HuH-7 (cell line): ENCODE data around the gene LRP6.
"Not testable (repeated sequence)": the region's sequence is repeated elsewhere in the genome, so short reads cannot be mapped to it uniquely, and the experiment has no call there.

Source experiments
- DNase-seq: peaks from one replicate; pipeline ENCODE4 v3.0.0; 2011; ENCODE audit warnings: low spot score

Gene LRP6

DNA sequence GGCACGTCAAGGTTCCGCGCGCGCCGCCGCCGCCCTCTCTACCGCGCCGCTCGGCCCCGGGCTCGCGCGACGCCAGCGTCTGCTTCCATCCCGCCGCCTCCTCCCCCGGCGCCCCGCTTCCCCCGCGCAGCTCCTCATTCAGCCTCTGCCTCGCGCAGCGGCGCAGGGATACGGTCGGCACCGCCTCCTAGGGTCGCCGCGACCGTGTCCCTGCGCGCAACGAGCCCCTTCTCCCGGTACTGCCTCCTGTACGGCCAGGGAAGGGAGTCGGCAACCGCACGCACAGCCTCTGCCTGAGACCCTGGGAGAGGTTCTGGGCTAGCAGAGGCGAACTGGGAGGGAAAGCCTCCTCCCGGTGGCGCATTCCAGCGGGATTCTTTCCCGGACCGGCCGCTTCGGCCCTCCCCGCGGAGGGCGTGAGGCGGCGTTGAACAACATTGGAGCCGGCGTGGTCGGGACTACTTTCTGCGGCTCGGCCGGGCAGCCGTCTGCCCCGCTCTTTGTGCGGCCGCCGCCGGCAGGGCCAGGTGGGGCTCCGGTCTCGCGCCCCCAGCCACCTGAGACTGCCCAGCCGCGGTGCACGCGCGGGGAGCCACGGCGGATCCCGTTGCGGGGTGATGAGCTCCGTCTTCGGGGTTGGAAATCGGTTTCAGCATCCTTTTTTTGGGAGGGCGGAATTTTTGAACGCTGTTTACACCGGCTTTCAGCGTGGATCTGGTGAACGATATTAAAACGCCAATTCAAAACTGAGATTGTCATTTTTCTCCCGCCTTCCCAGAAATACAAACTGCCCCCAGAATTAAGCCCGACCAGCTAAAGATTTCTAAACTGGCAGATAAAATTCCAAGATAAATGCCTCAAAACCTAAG, at the start of gene LRP6:
Gene LRP6 (minus strand): TSS at position 172 of the 869 bp plus-strand sequence. CDS start 309 bp downstream, outside the sequence.
- peak; percentile 87 for DNase-seq

- no peak for DNase-seq
These were observed 49.0 kb upstream of the LRP6 start for GRCh38 chr12:12315838-12316237.

DNA sequence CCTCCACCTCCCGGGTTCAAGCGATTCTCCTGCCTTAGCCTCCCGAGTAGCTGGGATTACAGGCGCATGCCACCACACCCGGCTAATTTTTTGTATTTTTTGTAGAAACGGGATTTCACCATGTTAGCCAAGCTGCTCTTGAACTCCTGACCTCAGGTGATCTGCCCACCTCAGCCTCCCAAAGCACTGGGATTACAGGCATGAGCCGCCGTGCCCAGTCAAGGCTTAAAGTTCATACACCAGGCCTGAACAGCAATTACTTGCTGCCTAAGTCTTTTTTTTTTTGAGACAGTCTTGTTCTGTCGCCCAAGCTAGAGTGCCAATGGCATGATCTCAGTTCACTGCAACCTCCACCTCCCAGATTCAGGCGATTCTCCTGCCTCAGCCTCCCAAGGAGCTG, 43.9 kb upstream of the LRP6 start:
- DNase-seq, result not testable (repeated sequence)

GRCh38 chr12:12305568-12306300, 38.9 kb upstream of the LRP6 start:
- no peak for DNase-seq

DNA sequence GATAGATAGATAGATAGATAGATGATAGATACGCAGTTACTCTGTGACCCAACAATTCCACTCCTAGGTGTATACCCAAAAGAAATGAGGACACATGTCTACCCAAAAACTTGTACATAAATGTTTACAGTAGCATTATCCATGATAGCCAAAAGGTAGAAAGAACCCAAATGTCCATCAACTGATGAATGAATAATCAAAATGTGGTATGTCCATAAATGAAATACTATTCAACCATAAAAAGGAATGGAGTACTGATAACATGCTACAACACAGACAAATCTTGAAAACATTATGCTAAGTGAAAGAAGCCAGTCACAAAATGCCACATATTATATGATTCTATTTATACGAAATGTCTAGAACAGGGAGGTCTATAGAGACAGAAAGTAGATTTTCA, 36.1 kb upstream of the LRP6 start:
- DNase-seq, result no peak

DNA sequence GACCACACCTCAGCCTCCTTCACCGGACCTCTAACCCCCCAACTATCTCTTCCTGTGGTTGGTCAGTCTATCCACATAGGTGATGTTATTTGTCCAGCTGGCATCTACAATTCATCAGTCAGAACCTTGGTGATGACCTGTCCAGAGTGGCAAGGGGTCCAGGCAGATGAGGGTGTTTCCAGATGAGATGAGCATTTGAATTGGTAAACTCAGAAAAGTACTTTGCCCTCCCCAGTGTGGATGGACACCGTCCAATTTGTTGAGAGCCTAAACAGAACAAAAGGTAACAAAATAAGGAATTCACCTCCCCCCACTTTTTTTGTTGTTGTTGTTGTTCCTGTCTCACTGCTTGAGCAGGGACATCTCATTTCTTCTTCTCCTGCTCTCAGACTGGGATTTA, 34.3 kb upstream of the LRP6 start:
- DNase-seq, result no peak

DNA sequence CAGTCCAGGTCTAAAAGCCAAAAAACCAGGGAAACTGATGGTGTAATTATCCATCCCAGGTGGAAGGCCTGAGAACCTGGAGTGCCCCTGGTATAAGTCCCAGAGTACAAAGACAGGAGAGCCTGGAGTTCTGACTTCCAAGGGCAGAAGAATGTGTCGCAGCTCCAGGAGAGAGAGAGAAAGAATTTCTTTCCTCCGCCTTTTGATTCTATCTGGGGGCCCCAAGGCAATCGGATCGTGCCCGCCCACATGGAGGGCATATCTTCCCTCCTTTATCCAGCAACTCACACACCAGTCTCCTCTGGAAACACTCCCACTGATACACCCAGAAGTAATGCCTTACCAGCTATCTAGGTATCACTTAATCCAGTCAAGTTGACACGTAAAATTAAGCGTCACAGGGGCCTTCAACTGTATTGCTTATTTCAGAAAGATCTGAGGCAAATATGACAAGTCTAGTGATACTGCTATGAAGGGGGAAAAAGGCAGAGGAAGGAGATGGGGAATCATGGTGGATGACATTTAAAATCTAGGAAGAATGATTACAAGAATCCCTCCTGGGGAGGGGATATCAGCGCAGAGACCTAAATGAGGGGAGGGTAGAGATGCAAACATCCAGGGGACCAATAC, 30.5 kb upstream of the LRP6 start:
- DNase-seq, result no peak

GRCh38 chr12:12294215-12295005, 27.6 kb upstream of the LRP6 start:
- DNase-seq, result no peak

- DNase-seq, result no peak
These were observed 23.4 kb upstream of the LRP6 start for GRCh38 chr12:12290206-12290605.

GRCh38 chr12:12286441-12286840, 19.6 kb upstream of the LRP6 start:
- no peak for DNase-seq

- no peak for DNase-seq
These were observed 16.0 kb upstream of the LRP6 start for GRCh38 chr12:12282761-12283425.

GRCh38 chr12:12282202-12282601, 15.4 kb upstream of the LRP6 start:
- DNase-seq, result no peak

DNA sequence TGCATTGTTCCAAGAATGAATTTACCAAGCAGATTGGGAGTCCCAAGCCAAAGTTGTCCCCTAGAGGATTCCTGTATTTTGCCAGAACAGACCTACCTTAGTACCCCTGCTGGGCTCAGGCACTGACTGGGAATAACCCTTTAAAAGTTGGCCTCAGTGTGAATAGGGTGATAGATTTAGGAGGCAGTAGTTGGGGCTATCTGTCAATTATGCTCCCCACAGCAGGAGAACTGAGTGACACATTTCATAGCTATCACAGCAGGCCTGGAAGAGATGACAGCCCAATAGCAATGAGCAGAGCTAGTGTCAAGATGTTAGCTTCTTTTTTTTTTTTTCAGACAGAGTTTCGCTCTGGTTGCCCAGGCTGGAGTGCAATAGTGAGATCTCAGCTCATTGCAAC, 14.3 kb upstream of the LRP6 start:
- DNase-seq, result no peak

DNA sequence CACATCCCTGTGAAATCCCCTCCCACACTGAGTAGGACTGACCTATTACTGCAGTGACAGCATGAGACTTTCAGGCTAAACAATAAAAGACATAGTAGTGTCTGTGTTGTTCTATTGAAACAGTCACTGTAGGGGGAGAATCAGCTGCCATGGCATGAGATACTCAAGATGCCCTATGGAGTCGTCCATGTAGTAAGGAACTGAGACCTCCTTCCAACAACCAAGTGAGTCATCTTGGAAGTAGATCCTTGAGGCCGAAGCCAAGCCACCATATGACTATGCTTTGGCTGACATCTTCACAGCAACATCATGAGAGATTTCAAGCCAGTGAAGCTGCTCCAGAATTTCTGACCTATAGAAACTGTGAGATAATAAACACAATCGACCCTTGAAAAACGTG, 12.1 kb upstream of the LRP6 start:
- DNase-seq, result no peak

DNA sequence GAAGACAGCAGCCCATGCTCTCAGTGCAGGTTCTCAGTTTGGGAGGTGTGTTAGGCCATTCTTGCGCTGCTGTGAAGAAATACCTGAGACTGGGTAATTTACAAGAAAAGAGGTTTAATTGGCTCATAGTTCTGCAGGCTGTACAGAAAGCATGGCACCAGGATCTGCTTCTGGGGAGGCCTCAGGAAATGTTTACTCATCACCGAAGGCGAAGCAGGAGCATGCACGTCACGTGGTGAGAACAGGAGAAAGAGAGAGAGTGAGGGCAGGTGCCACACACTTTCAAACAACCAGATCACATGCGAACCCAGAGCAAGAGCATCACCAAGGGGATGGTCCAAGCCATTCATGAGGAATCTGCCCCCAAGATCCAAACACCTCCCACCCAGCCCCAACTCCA, 9.0 kb upstream of the LRP6 start:
- no peak for DNase-seq

DNA sequence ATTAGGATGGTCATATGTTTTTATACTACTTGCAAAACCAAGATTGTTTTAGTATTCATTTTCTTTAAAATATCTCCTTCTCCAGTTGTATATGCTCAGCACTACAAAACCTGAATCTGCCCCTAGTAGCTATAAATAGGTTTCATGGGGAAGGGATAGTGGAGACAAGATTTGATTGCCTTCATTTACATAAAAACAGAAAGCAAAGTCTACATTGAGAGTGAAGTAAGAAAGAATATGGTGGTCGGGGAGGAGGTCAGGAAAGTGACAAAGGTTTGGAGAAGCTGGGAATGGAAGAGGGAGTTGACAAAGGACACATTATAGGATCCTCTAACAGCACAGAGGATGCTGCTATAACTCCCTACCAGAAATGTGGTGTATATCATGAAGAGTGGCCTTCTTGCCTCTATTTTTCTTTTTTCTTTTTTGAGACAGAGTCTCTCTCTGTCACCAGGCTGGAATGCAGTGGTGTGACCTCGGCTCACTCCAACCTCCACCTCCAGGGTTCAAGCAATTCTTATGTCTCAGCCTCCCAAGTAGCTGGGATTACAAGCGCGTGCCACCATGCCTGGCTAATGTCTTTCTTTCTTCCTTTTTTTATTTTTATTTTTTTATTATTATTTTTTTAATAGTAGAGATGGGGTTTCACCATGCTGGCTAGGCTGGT, 6.6 kb upstream of the LRP6 start:
- DNase-seq, result no peak

- DNase-seq, result no peak
These were observed 6.0 kb upstream of the LRP6 start for GRCh38 chr12:12272869-12273268.

DNA sequence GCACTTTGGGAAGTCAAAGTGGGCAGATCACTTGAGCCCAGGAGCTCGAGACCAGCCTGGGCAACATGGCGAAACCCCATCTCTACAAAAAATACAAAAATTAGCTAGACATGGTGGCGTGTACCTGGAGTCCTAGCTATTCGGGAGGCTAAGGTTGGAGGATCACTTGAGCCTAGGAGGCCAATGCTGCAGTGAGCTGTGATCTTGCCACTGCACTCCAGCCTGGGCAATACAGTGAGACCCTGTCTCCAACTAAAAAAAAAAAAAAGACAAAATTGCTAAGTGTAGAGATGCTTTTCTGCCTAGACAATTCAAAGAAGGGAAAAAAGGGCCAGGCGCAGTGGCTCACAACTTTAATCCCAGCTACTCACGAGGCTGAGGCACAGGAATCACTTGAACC, 3.4 kb upstream of the LRP6 start:
- DNase-seq, result no peak

DNA sequence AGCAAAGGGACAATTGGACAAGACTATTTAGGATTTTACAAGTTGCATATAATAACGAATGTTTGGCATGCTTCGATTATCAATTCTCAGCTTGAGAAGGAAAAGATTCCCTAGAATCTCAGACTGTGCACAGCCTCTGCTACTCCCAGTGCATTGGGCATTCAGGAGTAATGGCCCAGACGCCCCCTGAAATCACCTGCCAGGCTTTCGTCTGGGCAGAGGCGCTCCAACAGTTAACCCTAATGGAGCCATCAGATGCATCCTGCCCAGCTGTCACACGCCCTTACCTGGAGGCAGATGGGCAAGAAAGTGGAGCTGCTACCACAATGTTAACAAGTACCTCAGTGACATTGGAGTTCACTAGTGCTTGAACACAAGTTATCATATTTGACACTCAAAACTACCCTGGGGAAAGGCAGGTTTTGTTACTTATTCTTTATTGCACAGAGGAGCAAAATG, 927 bp upstream of the LRP6 start:
- DNase-seq, result peak; percentile 36

DNA sequence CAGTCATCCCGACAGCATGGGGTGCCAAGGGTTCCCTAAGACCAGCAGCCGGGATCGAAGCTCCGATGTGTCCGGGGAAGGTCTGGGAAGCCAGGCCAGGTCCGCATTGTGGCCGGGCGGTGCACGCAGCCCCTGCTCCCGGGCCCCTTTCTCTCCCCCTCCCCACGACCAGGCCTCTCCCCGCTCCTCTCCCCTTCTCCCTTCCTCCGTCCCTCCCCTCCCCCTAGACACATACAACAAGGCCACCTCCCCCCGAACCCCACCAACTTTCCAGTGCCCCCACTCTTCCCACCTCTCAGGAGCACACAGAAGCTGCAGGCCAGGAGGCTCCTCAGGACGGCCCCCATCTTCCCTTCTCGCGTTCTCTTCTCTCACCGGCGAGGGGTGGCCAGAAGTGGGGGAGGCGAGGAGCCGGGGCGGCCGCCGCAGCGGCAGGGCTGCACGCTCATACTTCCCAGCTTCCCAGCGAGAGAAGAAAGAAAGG, 413 bp downstream of the LRP6 start:
- DNase-seq, result peak; percentile 14
